ENCODE results near the gene RCE1.

RCE1 gene

GRCh38 chr11:66871521-66871901, 28.3 kb downstream of the RCE1 start:
- no peak for TF ChIP-seq CTCF (IDR thresholded peaks at IDR 0.05)
- Histone ChIP-seq H3K27ac (no peak overlapping the region), H3K4me3 (no peak overlapping the region)
- DNase-seq (ENCODE audit: low spot score): no peak

GRCh38 chr11:66874232-66874631, 31.0 kb downstream of the RCE1 start:
- H3K4me3 ChIP-seq: no peak overlapping the region
- TF ChIP-seq CTCF (IDR thresholded peaks at IDR 0.05): no peak
- no peak overlapping the region for H3K27ac ChIP-seq
- no peak for DNase-seq (ENCODE audit: low spot score)

GRCh38 chr11:66875378-66875777, 32.1 kb downstream of the RCE1 start:
- no peak for TF ChIP-seq CTCF (IDR thresholded peaks at IDR 0.05)
- H3K4me3 ChIP-seq: no peak overlapping the region
- DNase-seq (ENCODE audit: low spot score): no peak
- H3K27ac ChIP-seq: no peak overlapping the region

GRCh38 chr11:66877588-66878385, 34.5 kb downstream of the RCE1 start:
- no peak for TF ChIP-seq CTCF (IDR thresholded peaks at IDR 0.05)
- no peak overlapping the region for H3K27ac ChIP-seq
- H3K4me3 ChIP-seq: no peak overlapping the region
- DNase-seq (ENCODE audit: low spot score): no peak

GRCh38 chr11:66878474-66878873, 35.2 kb downstream of the RCE1 start:
- no peak for DNase-seq (ENCODE audit: low spot score)
- H3K27ac ChIP-seq: no peak overlapping the region
- TF ChIP-seq CTCF (IDR thresholded peaks at IDR 0.05): no peak
- no peak overlapping the region for H3K4me3 ChIP-seq

- Histone ChIP-seq H3K4me3 (no peak overlapping the region), H3K27ac (no peak overlapping the region)
- TF ChIP-seq CTCF (IDR thresholded peaks at IDR 0.05): no peak
- DNase-seq (ENCODE audit: low spot score): no peak
Observed at GRCh38 chr11:66879000-66879399, 35.8 kb downstream of the RCE1 start.

GRCh38 chr11:66879583-66879982, 36.3 kb downstream of the RCE1 start:
- DNase-seq (ENCODE audit: low spot score): no peak

More at GRCh38 chr11:66879583-66879982, 36.3 kb downstream of the RCE1 start:
- no peak overlapping the region for H3K27ac ChIP-seq
- no peak for TF ChIP-seq CTCF (IDR thresholded peaks at IDR 0.05)
- H3K4me3 ChIP-seq: no peak overlapping the region

Measured in coronary artery (tissue), 2 donors.